ENCODE data around the gene ZBTB8OS. TPM values are rescaled to one million over a fixed set of nuclear protein-coding genes. Genes with fewer than 3 reads are reported as not detected.

ZBTB8OS gene
- total RNA-seq, 1 experiment from 2014 or later: 49.2 TPM

DNA sequence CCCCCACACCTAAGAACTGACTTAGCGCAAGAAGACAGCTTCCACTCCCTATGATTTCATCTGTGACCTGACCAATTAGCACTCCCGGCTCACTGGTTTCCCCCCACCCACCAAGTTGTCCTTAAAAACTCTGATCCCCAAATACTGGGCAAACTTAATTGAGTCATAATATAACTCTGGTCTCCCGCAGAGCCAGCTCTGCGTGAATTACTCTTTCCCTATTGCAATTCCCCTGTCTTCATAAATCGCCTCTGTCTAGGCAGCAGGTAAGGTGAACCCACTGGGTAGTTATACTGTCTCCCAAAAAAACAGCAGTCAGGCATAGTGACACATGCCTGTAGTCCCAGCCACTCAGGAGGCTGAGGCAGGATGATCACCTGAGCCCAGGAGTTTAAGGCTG lies 36.9 kb downstream of the ZBTB8OS start:
- Histone ChIP-seq H3K79me2 (ENCODE audit: insufficient read depth, low read length) (no peaks in the 10 kb centered on the region), H3K4me3 (replicated peaks in 1 of 2; ENCODE audit: low read depth in 1 of 2, low read length in 2 of 2) (no peak overlapping the region), H3K27ac (ENCODE audit: low read depth, low read length) (no peak overlapping the region), H3K9ac (ENCODE audit: low read length) (no peak overlapping the region), H3K27me3 (ENCODE audit: insufficient read depth, low read length) (no peaks in the 10 kb centered on the region), H3K4me1 (ENCODE audit: control insufficient read depth in 1 of 2, insufficient read depth in 2 of 2, low read length in 2 of 2) (peaks cover 9 to 13% of the 10 kb centered on the region in 2 experiments), H3K9me3 (ENCODE audit: control insufficient read depth in 1 of 2, insufficient read depth in 1 of 2, low read depth in 1 of 2, low read length in 2 of 2) (no peaks in the 10 kb centered on the region), H3K9me2 (ENCODE audit: insufficient read depth) (no peaks in the 10 kb centered on the region), H2AFZ (ENCODE audit: low read depth, low read length, poor library complexity, severe bottlenecking) (no peak overlapping the region), H3K36me3 (ENCODE audit: control insufficient read depth in 1 of 2, insufficient read depth in 2 of 2, low read length in 2 of 2) (no peaks in the 10 kb centered on the region), H3K4me2 (ENCODE audit: low read length) (no peak overlapping the region), H4K20me1 (ENCODE audit: insufficient read depth) (no peaks in the 10 kb centered on the region)
- intact Hi-C loops (cut with micrococcal nuclease): no loop called here
- ChIA-PET RAD21 (ENCODE audit: low non-redundant PET in 1 of 2, low total read pairs in 2 of 2, uncharacterized antibody in 2 of 2, unreplicated experiment in 2 of 2) (no interaction called here), CTCF (no interaction called here), POLR2A (no interaction called here)
- no peak for ATAC-seq
- TF ChIP-seq POLR2A (IDR thresholded peaks at IDR 0.05; ENCODE audit: borderline replicate concordance, extremely low read depth, insufficient read depth, insufficient read length) (no peak), CTCF (IDR thresholded peaks at IDR 0.05 in 2 of 3, conservative IDR thresholded peaks at IDR 0.05 in 1 of 3; ENCODE audit: borderline replicate concordance in 1 of 3, insufficient read depth in 1 of 3, low read depth in 2 of 3, low read length in 2 of 3) (no peak), FOSL1 (IDR thresholded peaks at IDR 0.05; ENCODE audit: low read depth) (no peak), REST (IDR thresholded peaks at IDR 0.05; ENCODE audit: low read depth) (no peak), POLR2AphosphoS5 (IDR thresholded peaks at IDR 0.05; ENCODE audit: low read depth, low read length) (no peak), JUND (IDR thresholded peaks at IDR 0.05) (no peak), EZH2 (IDR thresholded peaks at IDR 0.05) (no peak), SRF (IDR thresholded peaks at IDR 0.05; ENCODE audit: low read depth) (no peak), CBX3 (IDR thresholded peaks at IDR 0.05; ENCODE audit: low read depth) (no peak), ZFX (IDR thresholded peaks at IDR 0.05) (no peak), YY1 (IDR thresholded peaks at IDR 0.05; ENCODE audit: extremely low read depth, insufficient replicate concordance, low read depth, low read length) (no peak)
- BruUV-seq (replicated peaks): no TSS peak
- no peak for DNase-seq (ENCODE audit: low read depth, low spot score)

All from HCT116 (cell line).